Frontal cortex (tissue), 4 donors: Measurements from ENCODE around the gene PCED1A. TPM values are rescaled to one million over a fixed set of nuclear protein-coding genes. Genes with fewer than 3 reads are reported as not detected.

Source experiments
- DNase-seq, 2 donors: peaks; one replicate each; pipeline ENCODE4 v3.0.0; 2012; ENCODE audit warnings: low spot score in 2 of 2
- FAIRE-seq: peaks from 2 replicates; lab custom pipeline; 2012; peaks lifted over from hg19 to GRCh38; lab: Jason Lieb, UNC
- total RNA-seq: library from RNA; depleted of rRNA; stranded (reverse); fragments of >200 nt; gene quantifications from one replicate; pipeline ENCODE4 v1.2.3, GENCODE V29; 2014
- donor health status: control.
- donor health status: control.
- donor health status: control.

Gene PCED1A
- 17.9 TPM for total RNA-seq

- no peak for FAIRE-seq
- peak; percentile 98 to 99 for DNase-seq
Observed at GRCh38 chr20:2840138-2840966, at the start of gene PCED1A, which contains the start of gene VPS16. Gene PCED1A (minus strand): TSS chr20:2840655. CDS start chr20:2839912, 743 bp downstream. Gene VPS16 (plus strand): TSS chr20:2840745. CDS start chr20:2840775, 30 bp downstream.

- DNase-seq, result no peak
- no peak for FAIRE-seq
Observed at GRCh38 chr20:2889797-2890196, 49.3 kb upstream of the PCED1A start.

DNA sequence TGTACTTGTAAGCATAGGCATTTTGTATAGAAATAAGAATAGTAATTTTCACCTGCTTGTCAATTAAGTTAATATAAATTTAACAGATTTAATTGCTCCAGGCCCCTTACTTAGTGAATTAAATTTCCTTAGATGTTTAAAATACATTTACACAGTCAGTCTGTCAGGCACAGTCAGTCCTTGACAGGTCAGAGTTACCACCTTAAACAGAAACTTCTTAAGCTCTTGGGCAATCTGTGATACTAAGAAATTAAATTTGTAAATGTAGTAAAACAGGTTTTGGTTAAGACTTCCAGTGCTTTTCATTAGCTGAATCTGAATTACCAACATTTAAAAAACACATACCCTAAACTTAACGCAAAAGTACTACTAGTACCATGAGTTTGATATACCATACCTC is 48.8 kb upstream of the PCED1A start:
- DNase-seq (no peak), FAIRE-seq (no peak)

DNA sequence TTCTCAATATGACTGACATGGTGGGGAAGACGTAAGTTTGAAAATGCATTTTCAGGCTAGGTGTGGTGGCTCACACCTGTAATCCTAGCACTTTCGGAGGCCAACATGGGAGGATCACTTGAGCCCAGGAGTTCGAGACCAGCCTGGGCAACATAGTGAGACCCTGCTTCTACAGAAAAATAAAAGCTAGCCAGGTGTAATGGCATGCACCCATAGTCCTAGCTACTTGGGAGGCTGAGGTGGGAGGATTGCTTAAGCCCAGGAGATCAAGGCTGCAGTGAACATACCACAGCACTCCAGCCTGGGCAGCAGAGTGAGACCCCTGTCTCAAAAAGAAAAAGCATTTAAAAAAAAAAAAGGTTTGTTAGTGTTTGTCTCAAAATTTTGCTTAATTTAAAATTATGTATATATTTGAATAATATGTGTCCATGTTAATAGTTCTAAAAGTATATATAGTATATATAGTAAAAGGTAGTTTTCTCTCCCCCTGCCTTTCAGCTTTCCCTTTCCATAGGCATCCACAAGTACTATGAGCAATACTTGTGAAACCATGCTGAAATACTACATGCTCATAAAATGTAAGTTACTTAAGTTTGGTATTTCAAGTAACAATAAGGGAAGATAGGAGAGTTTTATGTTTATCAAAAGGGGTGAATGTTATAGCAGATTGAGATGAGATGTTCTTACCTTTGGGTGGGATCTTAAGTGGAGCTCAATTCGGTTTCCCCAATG is 47.9 kb upstream of the PCED1A start:
- FAIRE-seq (no peak), DNase-seq (no peak)

- FAIRE-seq (no peak), DNase-seq (no peak)
Observed at GRCh38 chr20:2887715-2888114, 47.3 kb upstream of the PCED1A start.

GRCh38 chr20:2883726-2884637 is 43.5 kb upstream of the PCED1A start:
- no peak for FAIRE-seq
- no peak for DNase-seq

GRCh38 chr20:2880650-2881049 is 40.2 kb upstream of the PCED1A start:
- FAIRE-seq (no peak), DNase-seq (no peak)

DNA sequence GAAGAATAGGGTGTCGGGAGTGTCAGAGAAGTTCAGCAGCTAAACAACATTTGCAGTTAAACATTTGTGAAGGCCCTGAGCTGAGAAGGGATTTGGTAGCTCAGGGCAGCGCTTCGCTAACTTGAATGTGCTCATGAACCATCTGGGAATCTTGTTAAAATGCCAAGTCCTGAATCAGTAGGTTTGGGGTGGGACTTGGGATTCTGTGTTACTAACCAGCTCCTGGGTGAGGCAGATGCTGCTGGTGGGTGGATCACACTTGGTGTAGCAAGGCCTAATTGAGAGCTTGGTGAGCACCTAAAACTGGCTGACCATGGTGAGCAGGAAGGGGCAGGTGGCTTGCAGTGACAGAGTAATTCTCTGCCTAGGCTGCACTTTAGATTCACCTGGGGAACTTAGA is 38.7 kb upstream of the PCED1A start:
- FAIRE-seq, result no peak
- no peak for DNase-seq

DNA sequence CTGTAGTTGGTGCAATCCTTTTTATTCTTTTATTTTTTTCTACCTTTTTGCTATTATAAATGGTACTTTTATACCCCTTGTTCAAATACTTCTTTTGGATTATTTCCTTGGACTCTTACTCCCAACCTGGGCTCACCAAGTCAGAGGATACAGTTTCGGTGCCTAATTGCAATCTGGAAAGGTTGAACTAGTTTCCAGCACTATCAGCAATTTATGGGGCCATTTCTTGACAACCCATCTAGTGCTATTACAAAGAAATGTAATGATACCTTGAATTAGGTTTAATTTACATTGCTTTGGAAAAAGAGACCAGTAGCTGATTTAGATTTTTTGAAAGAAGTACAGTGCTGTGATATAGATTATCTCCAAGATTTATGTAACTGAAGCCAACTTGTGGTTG is 38.1 kb upstream of the PCED1A start:
- DNase-seq (no peak), FAIRE-seq (no peak)

DNA sequence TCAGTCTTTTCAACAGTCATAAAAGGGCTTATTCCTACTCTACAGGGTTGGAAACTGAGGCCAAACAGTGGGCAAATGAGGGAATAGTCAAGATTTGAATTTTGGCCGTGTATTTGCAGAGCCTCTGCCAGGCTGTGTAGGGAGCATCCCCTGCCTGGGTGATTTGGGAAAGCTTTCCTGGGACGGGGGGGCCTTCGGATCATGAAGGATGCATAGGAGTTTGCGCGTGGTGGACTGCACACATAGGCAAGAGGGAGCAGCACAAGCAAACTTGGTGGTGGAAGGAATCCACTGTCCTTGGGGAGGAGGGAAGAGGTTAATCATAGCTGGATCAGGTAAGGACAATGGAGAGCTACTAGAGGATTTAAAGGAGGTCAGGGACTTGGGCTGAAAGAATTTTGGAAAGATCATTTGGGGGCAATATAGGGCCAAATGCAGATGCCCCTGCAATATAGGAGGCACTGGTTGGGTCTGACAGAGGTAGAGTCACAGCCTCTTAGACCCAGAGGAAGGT is 35.3 kb upstream of the PCED1A start:
- DNase-seq (no peak), FAIRE-seq (no peak)

DNA sequence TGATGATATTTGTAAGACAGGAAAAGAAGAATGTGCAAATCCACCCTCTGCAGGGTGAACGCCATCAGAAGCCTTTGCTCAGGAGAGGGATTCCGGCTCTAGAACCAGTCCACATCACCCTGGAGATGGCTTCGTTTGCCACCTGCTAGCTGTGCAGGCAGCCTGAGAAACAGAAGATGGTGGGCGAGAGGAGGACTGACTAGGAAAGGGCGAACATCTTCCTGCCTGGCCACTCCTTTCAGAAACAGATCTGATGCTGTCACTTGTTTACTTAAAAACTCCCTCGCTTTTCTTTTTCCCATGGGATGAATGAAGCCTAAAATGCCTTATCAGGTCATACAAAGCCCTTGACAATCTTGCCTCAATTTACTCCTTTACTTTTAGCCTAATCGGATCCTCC is 34.0 kb upstream of the PCED1A start:
- DNase-seq (no peak), FAIRE-seq (no peak)

DNA sequence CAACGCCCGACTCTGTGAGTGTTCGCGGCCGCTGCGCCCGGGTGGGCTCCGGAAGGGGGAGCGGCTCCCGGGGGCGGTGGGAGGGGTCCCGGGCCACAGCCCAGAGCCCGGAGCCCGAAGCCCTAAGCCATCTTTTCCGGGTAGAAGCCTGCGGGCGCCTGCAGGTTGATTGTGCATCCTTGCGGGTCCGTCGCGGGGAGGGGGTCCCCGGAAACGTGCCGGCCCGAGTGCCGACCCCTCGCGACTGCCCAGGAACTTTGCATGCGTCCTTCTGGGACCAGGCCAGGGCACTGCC is 33.2 kb upstream of the PCED1A start:
- no peak for FAIRE-seq
- DNase-seq, result peak in 1 of 2 donors; percentile 44

DNA sequence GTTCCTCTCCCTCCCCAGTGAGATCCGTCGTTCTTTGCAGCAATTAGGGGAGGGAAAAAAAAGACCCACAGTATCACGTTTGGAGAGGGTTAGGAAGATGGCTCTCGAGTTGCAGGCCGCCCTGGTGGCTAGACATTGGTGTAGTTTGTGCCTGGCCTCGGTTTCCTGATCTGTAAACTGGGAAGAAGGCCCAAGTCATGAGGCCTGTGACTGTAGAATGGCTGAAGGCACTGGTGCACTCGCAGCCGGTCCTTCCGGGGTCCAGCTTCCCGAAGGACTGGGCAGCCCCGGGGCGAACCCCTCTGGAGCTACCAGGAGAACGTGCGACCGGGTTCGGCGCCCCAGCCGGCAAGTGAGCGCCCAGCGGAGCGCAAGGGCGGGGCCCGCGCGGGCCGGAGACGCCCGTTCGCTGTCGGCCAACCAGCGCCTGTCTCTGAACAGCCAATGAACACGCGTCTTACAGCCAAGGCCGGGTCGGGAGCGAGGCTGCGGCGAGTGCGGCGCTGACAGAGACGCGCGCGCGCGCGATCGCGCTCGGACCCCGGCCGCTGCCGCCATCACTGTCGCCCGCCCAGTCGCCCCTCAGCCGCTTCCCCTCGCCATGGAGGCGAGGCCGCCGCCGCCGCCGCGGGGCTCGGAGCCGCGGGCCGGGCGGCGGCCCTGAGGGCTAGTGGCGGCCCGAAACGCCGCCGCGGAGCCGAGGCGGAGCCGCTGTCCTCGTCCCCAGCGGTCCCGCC is 32.7 kb upstream of the PCED1A start, which contains the start of gene PTPRA:
TSS of gene PTPRA (plus strand) at position 472 of the 737 bp plus-strand sequence. CDS start 90,797 bp downstream, outside the sequence.
- FAIRE-seq (no peak), DNase-seq (peak; percentile 93 to 96)

- no peak for FAIRE-seq
Observed at GRCh38 chr20:2872459-2873009, 32.1 kb upstream of the PCED1A start.

DNA sequence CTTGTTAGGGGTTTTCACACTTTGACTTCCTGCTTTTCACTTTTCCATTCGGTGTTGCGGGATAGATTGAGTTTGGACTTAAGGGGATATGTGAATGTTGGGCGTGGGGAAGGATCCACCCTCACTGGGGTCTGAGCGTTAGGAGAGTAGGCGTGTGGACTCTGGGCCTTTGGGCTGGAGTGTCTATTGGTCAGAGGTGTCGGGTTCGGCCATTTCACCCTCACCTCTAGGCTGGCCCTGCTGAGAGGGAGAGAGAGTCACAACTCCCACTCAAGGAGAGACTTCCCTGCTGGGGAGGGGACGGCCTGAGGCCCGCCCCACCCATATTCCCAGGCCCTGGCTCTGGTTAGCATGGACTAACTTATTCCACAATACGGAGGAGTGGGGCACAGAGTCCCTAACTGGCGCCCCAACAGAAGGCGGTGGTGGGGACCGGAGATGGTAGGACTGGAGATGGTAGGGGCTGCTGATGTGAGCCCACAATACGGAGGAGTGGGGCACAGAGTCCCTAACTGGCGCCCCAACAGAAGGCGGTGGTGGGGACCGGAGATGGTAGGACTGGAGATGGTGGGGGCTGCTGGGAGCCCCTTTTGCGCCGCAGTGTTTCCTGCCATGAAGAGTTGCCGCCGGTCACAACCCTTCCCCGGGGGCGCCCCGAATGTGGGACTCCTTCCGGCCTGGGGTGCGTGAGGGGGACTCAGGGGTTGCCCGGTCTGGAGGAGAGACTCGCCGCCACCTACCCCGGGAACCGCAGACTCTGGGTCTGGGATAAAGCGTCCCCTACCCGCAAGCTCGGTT is 31.4 kb upstream of the PCED1A start:
- FAIRE-seq, result no peak
- no peak for DNase-seq

More at GRCh38 chr20:2872459-2873009, 32.1 kb upstream of the PCED1A start:
- DNase-seq, result peak; percentile 52 to 53

GRCh38 chr20:2871111-2871465 is 30.6 kb upstream of the PCED1A start:
- DNase-seq (no peak), FAIRE-seq (no peak)

- FAIRE-seq (no peak), DNase-seq (no peak)
Observed at GRCh38 chr20:2869381-2869780, 28.9 kb upstream of the PCED1A start.
